DMS 273 treated with DMSO at 0.1 percent for 48 hours (cell line): Measurements from ENCODE around the gene SNX18.

Source experiments
- DNase-seq: peaks from one replicate; lab custom pipeline; 2025; lab: John Stamatoyannopoulos, UW

SNX18 gene

GRCh38 chr5:54541823-54542783, 24.5 kb downstream of the SNX18 start:
- no peak for DNase-seq

- no peak for DNase-seq
Measured at GRCh38 chr5:54544044-54544443, 26.5 kb downstream of the SNX18 start.

- DNase-seq, result no peak
Measured at GRCh38 chr5:54545796-54546195, 28.2 kb downstream of the SNX18 start.

GRCh38 chr5:54547711-54548250, 30.2 kb downstream of the SNX18 start:
- no peak for DNase-seq

GRCh38 chr5:54548565-54548964, 31.0 kb downstream of the SNX18 start:
- no peak for DNase-seq

GRCh38 chr5:54551292-54551691, 33.7 kb downstream of the SNX18 start:
- no peak for DNase-seq

GRCh38 chr5:54551926-54552325, 34.4 kb downstream of the SNX18 start:
- DNase-seq, result no peak

GRCh38 chr5:54552446-54552845, 34.9 kb downstream of the SNX18 start:
- no peak for DNase-seq

GRCh38 chr5:54553659-54554207, 36.2 kb downstream of the SNX18 start:
- DNase-seq, result no peak

GRCh38 chr5:54556141-54556540, 38.6 kb downstream of the SNX18 start:
- no peak for DNase-seq

- DNase-seq, result no peak
Measured at GRCh38 chr5:54558362-54558761, 40.8 kb downstream of the SNX18 start.

- no peak for DNase-seq
Measured at GRCh38 chr5:54561651-54562050, 44.1 kb downstream of the SNX18 start.

GRCh38 chr5:54563083-54563761, 45.7 kb downstream of the SNX18 start:
- DNase-seq, result no peak

GRCh38 chr5:54567996-54568395, 50.4 kb downstream of the SNX18 start:
- DNase-seq, result no peak

GRCh38 chr5:54570916-54571315, 53.4 kb downstream of the SNX18 start:
- no peak for DNase-seq

- DNase-seq, result no peak
Measured at GRCh38 chr5:54571462-54571861, 53.9 kb downstream of the SNX18 start.

GRCh38 chr5:54573812-54574489, 56.4 kb downstream of the SNX18 start:
- DNase-seq, result no peak

- DNase-seq, result no peak
Measured at GRCh38 chr5:54577528-54577927, 60.0 kb downstream of the SNX18 start.

- no peak for DNase-seq
Measured at GRCh38 chr5:54577937-54578653, 60.5 kb downstream of the SNX18 start.

- DNase-seq, result no peak
Measured at GRCh38 chr5:54579591-54580295, 62.2 kb downstream of the SNX18 start.
